Mammary epithelial cell (primary cell): ENCODE data around the gene EFNB1.

ENCODE experiments used
- EZH2 ChIP-seq: IDR thresholded peaks from 2 replicates; pipeline ENCODE4 v1.6.1; 2012; ENCODE audit warnings: low read length, inconsistent platforms, borderline replicate concordance
- TF ChIP-seq, protein P1 (sequence below), 2 donors: IDR thresholded peaks in 1 of 2; conservative IDR thresholded peaks in 1 of 2; 2 replicates each; pipeline ENCODE4 v1.5.1; 2011 to 2012; ENCODE audit warnings: inconsistent platforms in 2 of 2, low read length in 2 of 2, mild to moderate bottlenecking in 2 of 2, control low read depth in 1 of 2, low read depth in 1 of 2; ENCODE audit not compliant: insufficient read depth in 1 of 2; ENCODE audit errors: extremely low read depth in 1 of 2

- TF ChIP-seq, protein P1, sequence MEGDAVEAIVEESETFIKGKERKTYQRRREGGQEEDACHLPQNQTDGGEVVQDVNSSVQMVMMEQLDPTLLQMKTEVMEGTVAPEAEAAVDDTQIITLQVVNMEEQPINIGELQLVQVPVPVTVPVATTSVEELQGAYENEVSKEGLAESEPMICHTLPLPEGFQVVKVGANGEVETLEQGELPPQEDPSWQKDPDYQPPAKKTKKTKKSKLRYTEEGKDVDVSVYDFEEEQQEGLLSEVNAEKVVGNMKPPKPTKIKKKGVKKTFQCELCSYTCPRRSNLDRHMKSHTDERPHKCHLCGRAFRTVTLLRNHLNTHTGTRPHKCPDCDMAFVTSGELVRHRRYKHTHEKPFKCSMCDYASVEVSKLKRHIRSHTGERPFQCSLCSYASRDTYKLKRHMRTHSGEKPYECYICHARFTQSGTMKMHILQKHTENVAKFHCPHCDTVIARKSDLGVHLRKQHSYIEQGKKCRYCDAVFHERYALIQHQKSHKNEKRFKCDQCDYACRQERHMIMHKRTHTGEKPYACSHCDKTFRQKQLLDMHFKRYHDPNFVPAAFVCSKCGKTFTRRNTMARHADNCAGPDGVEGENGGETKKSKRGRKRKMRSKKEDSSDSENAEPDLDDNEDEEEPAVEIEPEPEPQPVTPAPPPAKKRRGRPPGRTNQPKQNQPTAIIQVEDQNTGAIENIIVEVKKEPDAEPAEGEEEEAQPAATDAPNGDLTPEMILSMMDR (conservative IDR thresholded peaks at IDR 0.05 in 1 of 2, IDR thresholded peaks at IDR 0.05 in 1 of 2; ENCODE audit: extremely low read depth in 1 of 2, insufficient read depth in 1 of 2, low read depth in 1 of 2, low read length in 2 of 2): no peak
- TF ChIP-seq EZH2: no peak
Observed at GRCh38 chrX:68823413-68824151, 5.2 kb upstream of the EFNB1 start.
